GM20000 (cell line): ENCODE measurements around the gene CHMP1B.

Experiments
- DNase-seq: peaks from one replicate; pipeline ENCODE4 v3.0.0; 2012; ENCODE audit warnings: low spot score
- CTCF ChIP-seq: IDR thresholded peaks from 2 replicates; pipeline ENCODE4 v1.5.1; 2012; ENCODE audit warnings: mild to moderate bottlenecking, control low read depth; ENCODE audit errors: extremely low read depth, missing control alignments

Gene CHMP1B

GRCh38 chr18:11860594-11861450 is 9.6 kb downstream of the CHMP1B start:
- DNase-seq = no peak
- TF ChIP-seq CTCF = no peak

DNA sequence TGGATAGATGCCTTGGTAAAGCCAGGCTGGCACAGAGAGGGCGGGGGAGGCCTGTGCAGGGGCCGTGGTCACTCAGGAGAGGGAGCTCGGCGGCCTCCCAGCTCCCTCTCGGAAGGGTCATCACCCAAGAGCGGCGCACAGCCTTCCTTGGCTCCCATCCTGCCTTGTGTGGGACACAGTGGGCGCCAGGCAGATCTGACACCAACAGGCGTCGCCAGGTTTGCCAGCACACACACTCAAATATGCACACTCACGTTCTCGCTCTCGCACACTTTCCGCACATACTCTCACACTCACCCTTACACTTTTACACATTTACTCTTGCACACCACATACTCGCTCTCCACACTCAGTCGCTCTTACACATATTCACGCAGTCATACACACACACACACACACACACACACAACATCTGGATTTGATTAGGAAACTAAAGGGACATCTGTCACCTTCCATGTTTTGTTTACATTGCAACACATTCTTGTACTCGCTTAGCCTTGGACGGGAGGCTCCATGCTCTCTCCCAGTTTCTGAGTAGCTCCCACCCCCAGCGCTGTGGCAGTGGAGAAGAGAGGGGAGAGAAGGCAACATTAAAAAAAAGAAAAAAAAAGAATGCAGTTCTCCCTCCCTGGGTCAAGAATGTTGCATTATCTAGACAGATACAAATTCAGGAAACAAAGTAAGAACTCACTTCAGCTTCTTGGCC is 10.5 kb downstream of the CHMP1B start:
- DNase-seq = no peak
- TF ChIP-seq CTCF = no peak

- DNase-seq = no peak
Measured at GRCh38 chr18:11862468-11863137, 11.4 kb downstream of the CHMP1B start.

GRCh38 chr18:11864471-11864870 is 13.3 kb downstream of the CHMP1B start:
- DNase-seq = no peak
- no peak for TF ChIP-seq CTCF

More at GRCh38 chr18:11862468-11863137, 11.4 kb downstream of the CHMP1B start:
- TF ChIP-seq CTCF = no peak

- TF ChIP-seq CTCF = no peak
Measured at GRCh38 chr18:11865071-11865470, 13.9 kb downstream of the CHMP1B start.

GRCh38 chr18:11866329-11866728 is 15.1 kb downstream of the CHMP1B start:
- DNase-seq = no peak
- no peak for TF ChIP-seq CTCF

More at GRCh38 chr18:11865071-11865470, 13.9 kb downstream of the CHMP1B start:
- no peak for DNase-seq

GRCh38 chr18:11866764-11867163 is 15.6 kb downstream of the CHMP1B start:
- no peak for DNase-seq
- no peak for TF ChIP-seq CTCF
